Esophagus squamous epithelium (tissue), 4 donors: Measurements from ENCODE around the gene ZMIZ2.
"Not testable (repeated sequence)": the region's sequence is repeated elsewhere in the genome, so short reads cannot be mapped to it uniquely, and the experiment has no call there.

ENCODE experiments used
- CTCF ChIP-seq, 6 experiments: fragments of 450-650 bp in 4 of 6; fragments of 200-600 bp in 2 of 6; sonication (generic) in 2 of 6; IDR thresholded peaks; one replicate each; pipeline ENCODE4 v1.5.1; 2016 to 2019; ENCODE audit warnings: antibody characterized with exemption in 6 of 6, mild to moderate bottlenecking in 4 of 6, moderate library complexity in 4 of 6
- POLR2A ChIP-seq, 4 donors: fragments of 450-650 bp; IDR thresholded peaks; one replicate each; pipeline ENCODE4 v1.6.1; 2017; ENCODE audit warnings: antibody characterized with exemption in 4 of 4, mild to moderate bottlenecking in 4 of 4, moderate library complexity in 3 of 4

GRCh38 chr7:44726250-44726649 lies 22.4 kb upstream of the ZMIZ2 start:
- TF ChIP-seq CTCF, POLR2A (IDR thresholded peaks at IDR 0.05): not testable (repeated sequence)
